ENCODE results near the gene HOXA13.

Gene HOXA13

GRCh38 chr7:27192546-27193334 is 7.2 kb downstream of the HOXA13 start:
- DNase-seq (ENCODE audit: low read depth), result peak; percentile 90

- peak; percentile 75 for DNase-seq (ENCODE audit: low read depth)
Observed at GRCh38 chr7:27191833-27192545, 7.9 kb downstream of the HOXA13 start.

DNA sequence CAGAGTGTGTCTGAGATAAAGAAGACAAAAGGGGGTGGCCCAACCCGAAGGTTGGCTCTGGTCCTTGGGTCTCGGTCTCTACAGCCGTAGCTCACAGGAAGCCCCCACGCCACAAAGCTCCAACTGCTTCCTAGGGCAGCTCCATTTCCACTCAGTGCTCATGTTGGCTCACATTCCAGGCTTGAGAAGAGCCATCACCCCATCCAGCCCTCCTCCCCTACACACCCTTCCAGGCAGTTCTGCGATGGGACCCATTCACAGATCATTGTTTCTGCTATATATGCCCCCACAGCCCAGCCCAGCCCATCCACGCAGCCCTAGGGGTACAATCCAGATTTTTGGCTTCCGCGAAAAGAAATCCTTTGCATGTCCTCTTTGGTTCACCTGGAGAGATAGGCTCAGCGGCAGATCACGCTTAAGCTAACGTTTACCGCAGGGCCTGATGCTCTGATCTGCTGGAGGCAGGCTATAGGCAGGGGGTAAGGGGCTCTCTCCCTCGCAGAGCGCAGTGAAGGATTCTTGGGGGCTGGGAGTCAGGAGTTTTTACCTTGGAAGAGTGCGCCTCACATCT is 8.6 kb downstream of the HOXA13 start:
- peak; percentile 68 for DNase-seq (ENCODE audit: low read depth)

DNA sequence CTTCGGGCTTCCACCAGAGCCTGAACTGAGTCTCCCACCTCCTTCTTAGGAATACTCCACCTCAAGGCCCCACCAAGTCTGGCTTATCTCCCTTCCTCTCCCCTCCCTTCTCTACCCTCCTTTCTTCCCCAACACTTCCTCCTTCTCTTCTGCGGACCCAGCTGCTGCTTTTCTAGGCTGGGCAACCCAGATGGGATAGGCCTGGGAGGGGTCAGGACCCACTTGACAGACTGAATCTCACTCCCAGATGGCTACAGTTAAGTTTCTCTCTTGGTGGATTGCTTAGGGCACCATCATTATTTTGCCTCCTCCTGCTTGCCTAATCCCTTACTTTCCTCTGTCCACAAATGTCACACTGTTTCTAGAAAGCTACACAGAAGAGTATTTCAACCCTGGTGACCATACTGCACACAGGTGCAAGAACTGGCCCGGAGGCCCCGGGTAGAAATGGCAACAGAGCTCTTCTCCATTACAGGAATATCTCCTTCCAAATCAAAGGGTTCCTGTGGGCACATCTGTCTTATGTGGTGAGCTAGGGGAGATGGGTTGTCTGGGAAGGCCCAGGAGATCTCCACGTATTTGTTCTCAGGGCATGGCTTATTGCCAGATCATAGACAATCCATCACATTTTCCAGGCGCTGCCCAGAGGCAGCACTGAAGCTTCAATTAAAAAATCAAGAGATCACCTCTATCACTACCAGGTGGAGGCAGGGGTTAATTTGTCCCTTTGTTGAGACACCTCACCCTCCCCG is 9.7 kb downstream of the HOXA13 start:
- DNase-seq (ENCODE audit: low read depth), result peak; percentile 46

GRCh38 chr7:27189295-27189996 is 10.4 kb downstream of the HOXA13 start:
- DNase-seq (ENCODE audit: low read depth), result peak; percentile 90

DNA sequence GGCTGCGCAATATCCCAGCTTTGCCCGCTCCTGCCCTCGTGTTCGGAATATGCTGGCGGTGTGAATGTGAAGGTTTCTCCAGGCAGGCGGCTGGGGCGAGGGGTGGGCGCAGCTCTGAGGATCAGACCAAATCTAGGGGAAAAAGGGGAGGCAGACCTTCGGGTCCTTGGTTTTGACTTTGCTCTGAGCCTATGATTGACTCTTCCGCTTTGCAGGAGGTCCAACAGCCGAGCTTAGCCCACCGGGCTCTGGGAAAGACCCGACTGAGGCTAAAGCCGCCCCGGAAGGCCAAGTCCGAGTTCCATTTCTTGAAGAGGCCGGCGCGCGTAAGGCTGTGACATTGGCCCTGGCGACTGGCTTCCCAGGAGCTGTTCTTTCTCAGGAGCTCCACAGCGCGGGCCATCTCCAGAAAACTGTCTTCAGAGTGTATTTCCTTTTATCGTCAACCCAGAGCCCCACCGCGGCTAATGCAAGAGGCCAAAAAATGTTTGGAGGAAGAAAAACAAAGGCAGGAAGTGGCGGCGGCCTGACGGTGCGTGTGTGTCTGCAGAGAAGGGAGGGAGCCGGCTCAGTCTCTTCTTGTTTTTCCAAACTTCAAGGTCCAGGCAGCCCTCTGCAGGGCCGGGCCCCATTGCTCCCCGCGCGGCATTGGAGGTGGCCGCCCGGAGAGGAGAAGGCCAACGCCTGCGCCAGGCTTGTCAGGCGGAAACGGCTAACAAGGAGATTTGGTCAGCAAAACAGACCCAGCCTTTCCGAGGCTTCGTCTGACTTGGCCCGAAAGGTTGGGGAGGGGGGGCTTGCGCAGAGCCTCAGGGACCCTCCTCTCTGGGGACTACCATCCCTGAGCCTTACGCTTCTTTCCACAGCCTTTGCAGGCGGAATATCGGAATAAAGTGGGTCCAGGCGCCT is 11.3 kb downstream of the HOXA13 start:
- peak; percentile 89 for DNase-seq (ENCODE audit: low read depth)

- peak; percentile 72 for DNase-seq (ENCODE audit: low read depth)
Observed at GRCh38 chr7:27187475-27188385, 12.2 kb downstream of the HOXA13 start.

- DNase-seq (ENCODE audit: low read depth), result peak; percentile 80
Observed at GRCh38 chr7:27186668-27187474, 13.0 kb downstream of the HOXA13 start.

GRCh38 chr7:27185854-27186667 is 13.8 kb downstream of the HOXA13 start:
- peak; percentile 54 for DNase-seq (ENCODE audit: low read depth)

GRCh38 chr7:27185013-27185853 is 14.7 kb downstream of the HOXA13 start, which contains the start of gene HOXA11:
Gene HOXA11, minus strand, starts transcription at chr7:27185232. Its CDS starts 88 bp downstream, at chr7:27185144.
- peak; percentile 99 for DNase-seq (ENCODE audit: low read depth)

DNA sequence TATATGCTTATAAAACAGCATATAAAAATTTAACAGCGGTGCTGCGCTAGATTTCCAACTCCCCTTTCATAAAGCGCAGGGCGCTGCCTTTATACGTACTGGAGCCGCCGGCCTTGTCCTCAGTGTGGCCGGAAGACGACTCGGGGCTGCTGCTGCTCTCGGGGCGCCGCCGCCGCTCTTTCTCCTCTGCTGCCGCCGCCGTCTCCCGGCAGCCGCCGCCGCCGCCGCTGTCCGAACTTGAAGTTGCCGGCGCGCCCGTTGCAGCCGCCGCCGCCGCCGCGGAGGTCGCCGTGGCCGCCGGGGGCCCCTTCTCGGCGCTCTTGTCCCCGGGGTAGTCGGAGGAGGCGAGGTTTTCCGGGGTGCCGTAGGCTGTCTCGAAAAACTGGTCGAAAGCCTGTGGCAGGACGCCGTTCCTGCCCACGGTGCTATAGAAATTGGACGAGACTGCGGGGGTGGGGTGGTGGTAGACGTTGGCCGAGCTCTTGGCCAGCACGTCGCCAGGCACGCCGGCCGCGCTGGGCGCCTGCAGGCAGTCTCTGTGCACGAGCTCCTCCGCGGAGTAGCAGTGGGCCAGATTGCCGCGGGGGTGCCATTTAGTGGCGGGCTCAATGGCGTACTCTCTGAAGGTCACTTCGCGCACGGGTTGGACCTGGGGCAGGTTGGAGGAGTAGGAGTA is 15.4 kb downstream of the HOXA13 start:
- peak; percentile 56 for DNase-seq (ENCODE audit: low read depth)

DNA sequence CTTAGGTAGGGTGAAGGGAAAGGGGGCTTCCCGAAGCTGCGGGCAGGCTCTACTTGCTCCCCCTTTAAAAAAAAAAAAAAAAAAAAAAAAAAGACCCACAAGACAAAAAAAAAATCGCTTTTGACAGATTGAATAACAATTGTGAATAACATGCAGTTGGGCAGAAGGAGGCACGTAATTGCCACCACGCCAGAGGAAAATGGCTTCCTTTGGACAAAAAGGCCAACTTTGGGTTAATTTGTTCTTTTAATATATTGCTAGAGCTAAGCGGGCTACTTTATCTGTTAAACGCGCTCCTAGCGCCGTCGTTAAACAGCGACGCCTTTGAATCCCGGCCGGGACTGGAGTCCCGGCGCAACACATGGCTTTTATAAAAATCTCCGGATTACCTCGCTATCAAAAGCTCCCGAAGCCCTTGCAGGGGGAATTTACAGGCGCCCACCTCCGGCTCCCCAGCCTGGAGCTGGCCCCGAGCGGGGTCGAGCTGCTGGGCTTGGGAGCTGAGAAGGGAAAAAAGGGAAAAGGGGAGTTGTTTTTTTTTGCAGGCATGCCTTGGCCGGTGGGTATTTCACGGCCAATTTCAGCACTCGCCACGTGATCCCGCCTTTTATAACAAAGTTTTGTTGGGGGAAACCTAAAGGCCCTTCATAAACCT is 16.1 kb downstream of the HOXA13 start:
- DNase-seq (ENCODE audit: low read depth), result peak; percentile 40

DNA sequence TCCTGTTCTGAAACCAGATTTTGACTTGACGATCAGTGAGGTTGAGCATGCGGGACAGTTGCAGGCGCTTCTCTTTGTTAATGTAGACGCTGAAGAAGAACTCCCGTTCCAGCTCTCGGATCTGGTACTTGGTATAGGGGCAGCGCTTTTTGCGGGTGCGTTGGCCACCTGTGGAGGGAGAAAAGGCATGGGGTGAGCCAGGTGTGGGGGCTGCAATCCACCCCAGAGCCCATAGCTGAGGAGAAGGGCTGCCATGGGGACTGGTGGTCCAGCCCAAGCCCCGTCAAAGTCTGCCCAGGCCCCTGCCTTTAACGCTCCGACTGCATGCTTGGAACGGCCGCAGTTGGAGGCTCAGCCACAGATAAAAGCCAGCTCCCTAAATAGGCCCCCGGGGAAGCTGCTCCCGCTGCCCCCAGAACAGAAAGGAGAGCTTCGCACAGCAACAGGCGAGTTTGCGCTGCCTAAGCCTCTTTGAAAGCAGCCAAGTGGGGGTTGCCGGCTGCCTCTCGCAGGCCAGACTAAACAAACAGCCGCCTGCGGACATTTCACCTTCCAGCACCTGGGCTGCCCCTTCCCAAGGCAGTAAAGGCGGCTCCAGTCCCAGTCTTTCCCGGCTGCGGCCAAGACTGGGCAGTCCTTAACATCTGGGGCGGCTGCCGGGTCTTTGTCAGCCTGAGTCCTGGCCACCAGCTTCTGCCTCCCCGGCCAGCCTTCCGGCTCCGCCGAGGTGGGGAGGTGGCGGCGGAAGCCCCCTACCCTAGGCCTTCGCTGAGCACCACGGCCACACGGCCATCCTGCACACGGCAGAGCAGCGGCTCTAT is 16.8 kb downstream of the HOXA13 start:
- DNase-seq (ENCODE audit: low read depth), result peak; percentile 48

- DNase-seq (ENCODE audit: low read depth), result peak; percentile 42
Observed at GRCh38 chr7:27182285-27182841, 17.5 kb downstream of the HOXA13 start.
